Smooth muscle cell (in vitro differentiated cells): ENCODE data around the gene CASTOR2. TPM values are rescaled to one million over a fixed set of nuclear protein-coding genes. Genes with fewer than 3 reads are reported as not detected.

Source experiments
- DNase-seq: peaks from one replicate; lab custom pipeline; 2025; ENCODE audit not compliant: unreplicated experiment; lab: John Stamatoyannopoulos, UW
- H2AFZ ChIP-seq: fragments of 200-600 bp; sonication (generic); 2 replicates; pipeline ENCODE4 v1.6.0; 2016; ENCODE audit warnings: antibody characterized with exemption, low read depth, mild to moderate bottlenecking
- H3F3A ChIP-seq: fragments of 200-600 bp; sonication (generic); 2 replicates; pipeline ENCODE4 v1.6.0; 2017; ENCODE audit warnings: antibody characterized with exemption, low read depth
- H3K27ac ChIP-seq: fragments of 200-600 bp; sonication (generic); 2 replicates; pipeline ENCODE4 v1.5.1; 2016; ENCODE audit warnings: low read depth, mild to moderate bottlenecking
- H3K27me3 ChIP-seq: fragments of 200-600 bp; sonication (generic); 2 replicates; pipeline ENCODE4 v1.6.1; 2016; ENCODE audit warnings: low read depth, mild to moderate bottlenecking
- H3K36me3 ChIP-seq: fragments of 200-600 bp; sonication (generic); 2 replicates; pipeline ENCODE4 v1.5.1; 2016; ENCODE audit warnings: low read depth
- H3K4me1 ChIP-seq: fragments of 200-600 bp; sonication (generic); 2 replicates; pipeline ENCODE4 v1.5.1; 2016; ENCODE audit warnings: low read depth
- H3K4me2 ChIP-seq: fragments of 200-600 bp; sonication (generic); 2 replicates; pipeline ENCODE4 v1.6.0; 2016; ENCODE audit warnings: mild to moderate bottlenecking
- H3K4me3 ChIP-seq: fragments of 200-600 bp; sonication (generic); 2 replicates; pipeline ENCODE4 v1.5.1; 2016; ENCODE audit warnings: mild to moderate bottlenecking
- H3K79me2 ChIP-seq: fragments of 200-600 bp; sonication (generic); 2 replicates; pipeline ENCODE4 v1.6.0; 2016; ENCODE audit warnings: low read depth, mild to moderate bottlenecking
- H3K9ac ChIP-seq: fragments of 200-600 bp; sonication (generic); 2 replicates; pipeline ENCODE4 v1.6.0; 2016; ENCODE audit warnings: low read depth
- H3K9me3 ChIP-seq: fragments of 200-600 bp; sonication (generic); replicated peaks from 2 replicates; pipeline ENCODE4 v1.5.1; 2016; ENCODE audit warnings: low read depth
- H4K20me1 ChIP-seq: fragments of 200-600 bp; sonication (generic); 2 replicates; pipeline ENCODE4 v1.6.0; 2016; ENCODE audit warnings: low read depth
- CTCF ChIP-seq: fragments of 200-600 bp; sonication (generic); IDR thresholded peaks from 2 replicates; pipeline ENCODE4 v1.5.1; 2017; ENCODE audit warnings: borderline replicate concordance, mild to moderate bottlenecking, antibody characterized with exemption; ENCODE audit not compliant: insufficient read depth, poor library complexity, severe bottlenecking
- WGBS: methylation state at CpG from one replicate; pipeline ENCODE4 v1.1.7; 2016; ENCODE audit warnings: low lambda C conversion rate; 5-methylcytosine and 5-hydroxymethylcytosine counted together
- polyA plus RNA-seq: library from polyadenylated mRNA; unstranded; fragments of >200 nt; fragmentation: Nextera tagmentation; extraction: Ambion mirVana; gene quantifications from 2 replicates; pipeline ENCODE4 v1.2.1, GENCODE V29; 2016
- total RNA-seq: library from RNA; depleted of rRNA; stranded (reverse); fragments of >200 nt; gene quantifications from 2 replicates; pipeline ENCODE4 v1.2.3, GENCODE V29; 2014

The CASTOR2 gene
- total and polyA plus RNA-seq, 2 experiments from 2014 or later: 4.3 to 11.4 TPM

GRCh38 chr7:75058406-75058805 is 93.9 kb downstream of the CASTOR2 start:
- H3K4me3 ChIP-seq: no peak overlapping the region
- H2AFZ ChIP-seq: no peak overlapping the region
- H3K36me3 ChIP-seq: peaks cover 7% of the 10 kb centered on the region
- no peaks in the 10 kb centered on the region for H3K79me2 ChIP-seq
- 99% methylated on average over 15 of the region's 15 CpGs for WGBS
- TF ChIP-seq CTCF: no peak
- no peak overlapping the region for H3K9ac ChIP-seq
- H3F3A ChIP-seq: peaks cover 3% of the 10 kb centered on the region
- H3K9me3 ChIP-seq: no peaks in the 10 kb centered on the region
- DNase-seq: no peak
- H3K27me3 ChIP-seq: no peaks in the 10 kb centered on the region
- no peaks in the 10 kb centered on the region for H4K20me1 ChIP-seq
- H3K4me2 ChIP-seq: no peak overlapping the region
- no peak overlapping the region for H3K27ac ChIP-seq
- H3K4me1 ChIP-seq: no peaks in the 10 kb centered on the region

- no peak for DNase-seq
- H3K4me3 ChIP-seq: no peak overlapping the region
- H3K4me2 ChIP-seq: no peak overlapping the region
- no peak for TF ChIP-seq CTCF
- H3K4me1 ChIP-seq: no peaks in the 10 kb centered on the region
- no peaks in the 10 kb centered on the region for H3K9me3 ChIP-seq
- 96% methylated on average over 8 of the region's 8 CpGs for WGBS
- H3F3A ChIP-seq: no peaks in the 10 kb centered on the region
- no peak overlapping the region for H3K27ac ChIP-seq
- peaks cover 3% of the 10 kb centered on the region for H3K36me3 ChIP-seq
- no peaks in the 10 kb centered on the region for H3K79me2 ChIP-seq
- no peak overlapping the region for H3K9ac ChIP-seq
- H4K20me1 ChIP-seq: no peaks in the 10 kb centered on the region
- no peak overlapping the region for H2AFZ ChIP-seq
- no peaks in the 10 kb centered on the region for H3K27me3 ChIP-seq
Measured at GRCh38 chr7:75064291-75064690, 99.8 kb downstream of the CASTOR2 start.

GRCh38 chr7:75064801-75065200 is 100.3 kb downstream of the CASTOR2 start:
- no peaks in the 10 kb centered on the region for H3K79me2 ChIP-seq
- peaks cover 3% of the 10 kb centered on the region for H3K36me3 ChIP-seq
- no peak for DNase-seq
- no peaks in the 10 kb centered on the region for H3F3A ChIP-seq
- H4K20me1 ChIP-seq: no peaks in the 10 kb centered on the region
- no peak overlapping the region for H3K4me2 ChIP-seq
- no peaks in the 10 kb centered on the region for H3K9me3 ChIP-seq
- 98% methylated on average over 8 of the region's 8 CpGs for WGBS
- no peak overlapping the region for H3K9ac ChIP-seq
- no peak overlapping the region for H3K27ac ChIP-seq
- H3K4me3 ChIP-seq: no peak overlapping the region
- H2AFZ ChIP-seq: no peak overlapping the region
- H3K4me1 ChIP-seq: no peaks in the 10 kb centered on the region
- no peaks in the 10 kb centered on the region for H3K27me3 ChIP-seq
- TF ChIP-seq CTCF: no peak

- Histone ChIP-seq H3K27me3 (no peaks in the 10 kb centered on the region), H3K27ac (no peak overlapping the region), H3K9me3 (no peaks in the 10 kb centered on the region), H3K79me2 (peaks cover 2% of the 10 kb centered on the region), H3K4me3 (no peak overlapping the region), H3K4me1 (no peaks in the 10 kb centered on the region), H3K4me2 (no peak overlapping the region), H4K20me1 (no peaks in the 10 kb centered on the region), H3F3A (no peaks in the 10 kb centered on the region), H3K9ac (no peak overlapping the region), H2AFZ (no peak overlapping the region), H3K36me3 (no peaks in the 10 kb centered on the region)
- no peak for DNase-seq
- 96% methylated on average over 9 of the region's 9 CpGs for WGBS
- TF ChIP-seq CTCF: no peak
Measured at GRCh38 chr7:75066521-75066920, 102.0 kb downstream of the CASTOR2 start.
